ENCODE results near the gene ASCL5.

The ASCL5 gene

GRCh38 chr1:201126832-201127754 lies at the start of gene ASCL5:
Gene ASCL5, minus strand, starts transcription at chr1:201127184. Its CDS starts 11,812 bp downstream, at chr1:201115372.
- no peak for DNase-seq (ENCODE audit: low spot score)
- TF ChIP-seq CTCF (IDR thresholded peaks at IDR 0.05): no peak
- Histone ChIP-seq H3K4me3 (no peak within 1 kb of the TSS), H3K27ac (no peak within 1 kb of the TSS)

GRCh38 chr1:201175820-201176500 lies 49.0 kb upstream of the ASCL5 start:
- H3K4me3 ChIP-seq: no peak overlapping the region
- DNase-seq (ENCODE audit: low spot score): peak; percentile 24
- H3K27ac ChIP-seq: no peak overlapping the region
- TF ChIP-seq CTCF (IDR thresholded peaks at IDR 0.05): no peak

GRCh38 chr1:201173736-201174135 lies 46.8 kb upstream of the ASCL5 start:
- no peak for TF ChIP-seq CTCF (IDR thresholded peaks at IDR 0.05)
- Histone ChIP-seq H3K4me3 (no peak overlapping the region), H3K27ac (no peak overlapping the region)
- peak; percentile 65 for DNase-seq (ENCODE audit: low spot score)

GRCh38 chr1:201172999-201173610 lies 46.1 kb upstream of the ASCL5 start:
- no peak overlapping the region for H3K27ac ChIP-seq
- peak; percentile 54 for DNase-seq (ENCODE audit: low spot score)
- TF ChIP-seq CTCF (IDR thresholded peaks at IDR 0.05): no peak
- H3K4me3 ChIP-seq: no peak overlapping the region

GRCh38 chr1:201172326-201172725 lies 45.3 kb upstream of the ASCL5 start:
- no peak overlapping the region for H3K4me3 ChIP-seq
- TF ChIP-seq CTCF (IDR thresholded peaks at IDR 0.05): no peak
- DNase-seq (ENCODE audit: low spot score): peak; percentile 41
- H3K27ac ChIP-seq: no peak overlapping the region

- Histone ChIP-seq H3K4me3 (peak overlapping the region; percentile 99), H3K27ac (peak overlapping the region; percentile 90 to 96)
- peak; percentile 0 for DNase-seq (ENCODE audit: low spot score)
- TF ChIP-seq CTCF (IDR thresholded peaks at IDR 0.05): no peak
These were observed 44.4 kb upstream of the ASCL5 start for GRCh38 chr1:201171063-201172036.

Data from coronary artery (tissue), 2 donors.